ENCODE data around the gene ZGPAT. TPM values are rescaled to one million over a fixed set of nuclear protein-coding genes. Genes with fewer than 3 reads are reported as not detected.

The ZGPAT gene
- total and polyA plus RNA-seq, 9 of the 15 experiments (the other 6 are each of a cell fraction or from before 2014, with no cell fraction given), result 0.14 to 26.6 (median 7.4) TPM

GRCh38 chr20:63751471-63752271 is 43.8 kb downstream of the ZGPAT start:
- Histone ChIP-seq H3K27me3 (ENCODE audit: control insufficient read depth in 2 of 2, insufficient read depth in 2 of 2, low read length in 2 of 2) (no peaks in the 10 kb centered on the region), H3K36me3 (ENCODE audit: control insufficient read depth, insufficient read depth, low read length) (no peaks in the 10 kb centered on the region), H3K4me1 (replicated peaks in 1 of 2; ENCODE audit: control insufficient read depth in 2 of 2, insufficient read depth in 2 of 2, low read length in 2 of 2) (peaks cover 9 to 63% of the 10 kb centered on the region in 2 experiments), H3K4me2 (ENCODE audit: insufficient read depth, low read length) (peak overlapping the region; percentile 58), H3K27ac (ENCODE audit: extremely low read depth, low read depth, low read length) (no peak overlapping the region; the same call in 2 of the 3 replicates), H4K20me1 (replicated peaks; ENCODE audit: control insufficient read depth, insufficient read depth, low read length) (no peaks in the 10 kb centered on the region), H3K4me3 (no peak overlapping the region), H3K9me1 (ENCODE audit: control insufficient read depth, insufficient read depth, low read length) (no peaks in the 10 kb centered on the region), H3K9ac (ENCODE audit: insufficient read depth in 1 of 2, low read depth in 2 of 2, low read length in 2 of 2) (peak overlapping the region in 1 of 2 experiments; percentile 54; a peak in 3 of 4 replicates), H2AFZ (ENCODE audit: low read depth, low read length) (peak overlapping the region; percentile 86), H3K79me2 (ENCODE audit: control insufficient read depth, insufficient read depth, low read length) (no peaks in the 10 kb centered on the region), H3K9me3 (replicated peaks; ENCODE audit: control insufficient read depth, insufficient read depth, low read depth, low read length) (no peaks in the 10 kb centered on the region)
- no peak for FAIRE-seq
- in situ Hi-C loops (cut with MboI), result no loop called here
- POLR2A ChIA-PET, result interaction anchor here (0.6 kb wide), 1 partner anchor 53 kb away, joined by 3 read pairs; no protein-coding TSS in a partner anchor
- 81% methylated on average over 20 of the region's 45 CpGs for WGBS (ENCODE audit: insufficient coverage, low coverage, missing lambda C conversion rate)
- peak; percentile 6; the same call in 1 of the 3 replicates for ATAC-seq
- DNase-seq (ENCODE audit: extremely low read depth in 1 of 4, low spot score in 3 of 4), result peak in 2 of 4 experiments; percentile 24 to 39
- CTCF ChIA-PET (ENCODE audit: low intra/inter-chr PET ratio), result no interaction called here
- TF ChIP-seq ZNF184 (CRISPR knock-in tag; IDR thresholded peaks at IDR 0.05) (no peak), ZBTB8A (IDR thresholded peaks at IDR 0.05; ENCODE audit: partially characterized antibody) (no peak), HMGN3 (IDR thresholded peaks at IDR 0.05; ENCODE audit: borderline replicate concordance, extremely low read depth, insufficient read length, low read depth, low read length) (peak; percentile 4), ZNF436 (CRISPR knock-in tag; IDR thresholded peaks at IDR 0.05) (no peak), HNRNPH1 (optimal IDR thresholded peaks at IDR 0.05; ENCODE audit: low read depth, low read length) (no peak), MYBL2 (IDR thresholded peaks at IDR 0.05; ENCODE audit: low read depth) (no peak), MYBL2 (CRISPR knock-in tag; IDR thresholded peaks at IDR 0.05; ENCODE audit: borderline replicate concordance) (no peak), EWSR1 (IDR thresholded peaks at IDR 0.05; ENCODE audit: borderline replicate concordance, low read depth, partially characterized antibody) (no peak), ZNF324 (CRISPR knock-in tag; IDR thresholded peaks at IDR 0.05) (no peak)
- BruUV-seq (replicated peaks), result no TSS peak
- intact Hi-C loops (cut with micrococcal nuclease), result no loop called here
